ENCODE results near the gene ALKBH5. TPM values are rescaled to one million over a fixed set of nuclear protein-coding genes. Genes with fewer than 3 reads are reported as not detected.
A peak's percentile ranks its signal among the peaks of the same experiment; 100 is the strongest.

ALKBH5 gene
- total RNA-seq, result 48.7 TPM

DNA sequence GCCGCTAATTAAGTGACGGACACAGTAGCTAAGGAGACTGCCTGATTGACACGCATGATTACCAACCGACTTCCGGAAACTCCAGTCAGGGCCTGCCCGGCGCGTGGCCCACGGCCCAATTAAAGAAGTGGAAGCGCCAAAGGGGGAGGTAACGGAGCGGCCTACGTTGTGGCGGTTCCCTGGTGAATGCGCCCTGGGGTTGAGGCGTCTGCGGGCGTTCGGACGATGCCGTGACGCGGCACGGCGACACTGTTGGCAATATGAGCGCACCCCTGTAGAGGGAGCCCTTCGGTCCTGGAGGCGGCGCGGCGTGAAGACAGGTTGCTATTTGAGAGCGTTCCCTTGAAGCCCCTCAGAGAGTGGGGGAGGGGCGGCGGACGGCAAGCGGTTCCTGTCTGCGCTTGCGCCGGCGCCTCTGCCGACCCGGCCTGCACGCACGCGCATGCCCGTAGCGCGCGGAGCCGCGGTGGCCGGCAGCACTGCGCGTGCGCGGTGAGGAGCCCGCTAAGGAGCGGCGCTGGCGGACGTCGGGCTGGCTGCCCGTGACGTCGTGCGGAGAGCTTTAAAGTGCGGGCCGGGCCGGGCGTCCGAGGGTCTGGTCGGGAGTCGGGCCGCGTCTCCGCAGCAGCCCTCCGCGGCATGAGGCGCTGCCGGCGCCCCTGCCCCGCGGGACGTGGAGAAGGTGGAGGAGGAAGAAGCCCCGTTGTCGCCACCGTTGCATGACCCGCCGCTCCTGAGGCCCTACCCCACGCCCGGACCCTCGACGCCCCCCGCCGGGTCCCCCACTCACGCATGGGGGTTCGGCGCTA lies at the start of gene ALKBH5:
Gene ALKBH5, plus strand, starts transcription at position 495 of the 809 bp plus-strand sequence. CDS start 416 bp downstream, outside the sequence.
- DNase-seq, result peak; percentile 100

DNA sequence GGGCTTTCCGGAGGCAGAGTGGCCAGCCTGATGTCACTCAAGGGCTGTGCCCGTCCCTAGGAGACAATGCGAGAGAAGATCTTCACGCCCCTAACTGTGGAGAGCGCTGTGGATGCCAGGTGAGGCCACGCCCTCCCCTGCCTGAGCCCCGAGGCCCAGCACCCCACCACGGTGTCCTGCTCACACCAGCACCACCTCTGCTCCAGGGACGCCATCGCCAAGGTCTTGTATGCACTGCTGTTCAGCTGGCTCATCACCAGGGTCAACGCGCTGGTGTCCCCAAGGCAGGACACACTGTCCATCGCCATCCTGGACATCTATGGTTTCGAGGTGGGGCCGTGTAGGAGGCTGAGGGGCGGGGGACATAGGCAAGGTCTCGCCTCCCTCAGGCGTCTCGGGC lies 47.3 kb upstream of the ALKBH5 start:
- no peak for DNase-seq

DNA sequence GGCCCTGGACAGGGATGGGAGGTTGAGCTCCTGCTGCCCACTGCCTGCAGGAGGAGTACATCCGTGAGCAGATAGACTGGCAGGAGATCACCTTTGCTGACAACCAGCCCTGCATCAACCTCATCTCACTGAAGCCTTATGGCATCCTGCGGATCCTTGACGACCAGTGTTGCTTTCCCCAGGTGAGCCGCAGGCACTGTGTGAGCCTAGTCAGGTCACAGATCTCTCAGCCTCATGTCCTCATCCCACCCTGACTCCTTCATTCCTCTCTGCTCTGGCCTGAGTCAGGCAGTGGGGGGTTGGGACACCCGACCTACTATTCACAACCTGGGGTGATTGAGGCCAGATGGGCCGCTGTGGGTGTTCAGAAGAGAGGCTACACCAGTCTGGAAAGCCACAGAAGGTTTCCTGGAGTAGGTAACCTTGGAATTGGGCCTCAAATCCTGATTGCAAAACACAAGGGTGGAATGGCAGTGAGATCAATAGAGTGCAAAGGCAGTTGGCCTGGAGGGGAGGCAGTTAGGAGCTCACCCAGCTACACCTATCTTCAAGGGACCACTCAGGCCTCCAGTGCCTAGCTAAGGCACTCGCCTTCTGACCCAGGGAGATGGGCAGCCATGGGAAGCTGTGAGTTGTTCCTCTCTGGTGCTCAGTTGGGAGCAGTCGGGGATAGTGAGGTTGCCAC lies 45.4 kb upstream of the ALKBH5 start:
- no peak for DNase-seq

DNA sequence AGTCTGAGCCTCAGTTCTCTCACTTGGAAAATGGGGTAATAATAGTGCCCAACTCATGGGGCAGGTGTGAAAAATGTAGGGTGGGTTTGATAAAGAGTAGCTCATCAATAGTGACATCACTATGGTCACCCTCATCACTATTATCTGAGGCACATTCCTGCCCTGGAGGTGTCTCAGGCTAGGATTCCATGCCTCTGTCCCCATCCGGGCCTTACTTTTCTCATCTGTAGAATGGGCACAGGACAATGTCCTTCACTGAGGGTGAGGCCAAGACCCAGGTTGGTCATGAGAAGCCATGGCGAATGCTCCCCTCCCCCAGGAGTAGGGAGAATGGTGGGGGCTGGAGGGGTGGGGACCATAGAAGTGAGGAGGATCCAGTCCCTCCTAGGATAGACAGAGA lies 44.5 kb upstream of the ALKBH5 start:
- DNase-seq, result no peak

DNA sequence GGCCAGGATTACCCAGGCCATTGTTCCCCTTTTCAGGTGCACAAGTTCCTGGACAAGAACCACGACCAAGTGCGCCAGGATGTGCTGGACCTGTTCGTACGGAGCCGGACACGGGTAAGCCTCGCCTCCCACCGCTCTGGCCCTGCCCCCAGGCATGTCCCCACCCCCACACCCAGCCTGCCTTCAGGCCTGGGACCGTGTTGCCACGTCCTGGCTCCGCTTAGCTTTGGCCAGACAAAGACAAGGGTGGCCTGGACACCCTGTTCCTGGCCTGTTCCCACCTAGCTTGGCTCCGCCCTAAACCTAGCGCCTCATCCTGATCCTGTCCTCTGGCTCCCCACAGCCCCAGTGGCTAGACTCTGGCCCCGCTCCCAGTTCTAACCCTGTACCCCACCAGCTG lies 44.1 kb upstream of the ALKBH5 start:
- DNase-seq, result no peak

DNA sequence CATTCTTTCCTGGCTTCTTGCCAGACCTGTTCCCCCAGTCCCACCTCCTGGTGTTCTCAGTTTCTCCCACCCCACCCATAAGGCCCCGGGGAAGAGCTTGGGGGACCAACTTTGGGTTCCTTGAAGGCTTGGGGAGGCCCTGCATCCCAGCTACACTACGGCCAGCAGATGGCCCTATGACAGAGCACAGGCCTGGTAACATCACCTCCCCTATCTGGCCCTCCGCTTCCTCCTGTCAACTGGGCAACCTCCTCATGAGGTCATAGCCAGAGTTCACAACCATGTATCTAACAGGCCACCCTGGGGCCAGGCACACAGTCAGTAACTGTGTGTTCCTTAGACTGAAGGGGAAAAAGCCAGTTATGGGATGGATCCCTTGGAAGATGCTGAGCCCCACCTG lies 43.7 kb upstream of the ALKBH5 start:
- no peak for DNase-seq

DNA sequence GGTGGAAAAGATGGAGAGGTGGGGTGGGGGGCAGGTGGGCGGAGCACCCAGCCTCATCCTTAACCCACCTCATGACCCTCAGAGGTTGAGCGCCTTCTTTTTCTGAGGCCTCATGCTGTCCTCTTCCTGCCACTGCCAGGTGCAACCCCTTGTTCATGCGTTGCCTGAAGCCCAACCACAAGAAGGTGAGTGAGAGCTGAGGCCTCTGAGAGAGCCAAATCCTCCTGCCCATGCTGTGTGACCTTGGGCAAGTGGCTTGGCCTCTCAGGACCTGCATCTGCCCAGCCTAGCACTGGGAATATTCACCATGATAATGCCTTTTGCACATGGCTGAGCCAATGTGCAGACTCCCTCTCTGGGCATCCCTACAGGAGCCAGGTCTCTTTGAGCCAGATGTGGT lies 43.0 kb upstream of the ALKBH5 start:
- DNase-seq, result no peak

DNA sequence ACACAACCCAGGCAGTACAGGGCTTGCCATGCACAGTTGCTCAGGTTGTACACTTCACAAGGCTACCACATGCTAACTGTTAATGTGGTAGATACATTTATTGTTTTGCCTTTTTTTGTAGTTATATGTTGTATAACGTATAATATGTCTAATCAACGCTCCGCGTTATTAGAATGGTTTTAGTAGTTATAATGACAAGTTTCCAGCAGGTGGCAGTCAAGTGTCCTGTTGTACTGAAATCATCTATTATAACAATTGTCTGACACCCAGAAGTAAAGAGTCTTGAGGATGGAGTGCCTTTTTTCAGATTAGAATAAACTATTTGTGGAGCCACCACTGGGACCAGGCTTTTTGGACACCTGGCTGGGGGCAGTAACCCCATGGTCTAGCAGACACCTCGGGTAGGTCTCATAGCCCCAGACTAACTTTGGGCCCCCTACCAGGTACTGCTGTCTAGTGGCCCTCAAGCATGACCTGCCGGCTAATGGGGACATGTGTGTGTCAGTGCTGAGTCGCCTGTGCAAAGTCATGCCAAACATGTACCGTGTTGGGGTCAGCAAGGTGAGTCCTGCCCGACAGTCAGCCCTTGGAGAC lies 42.3 kb upstream of the ALKBH5 start:
- DNase-seq, result peak; percentile 45

DNA sequence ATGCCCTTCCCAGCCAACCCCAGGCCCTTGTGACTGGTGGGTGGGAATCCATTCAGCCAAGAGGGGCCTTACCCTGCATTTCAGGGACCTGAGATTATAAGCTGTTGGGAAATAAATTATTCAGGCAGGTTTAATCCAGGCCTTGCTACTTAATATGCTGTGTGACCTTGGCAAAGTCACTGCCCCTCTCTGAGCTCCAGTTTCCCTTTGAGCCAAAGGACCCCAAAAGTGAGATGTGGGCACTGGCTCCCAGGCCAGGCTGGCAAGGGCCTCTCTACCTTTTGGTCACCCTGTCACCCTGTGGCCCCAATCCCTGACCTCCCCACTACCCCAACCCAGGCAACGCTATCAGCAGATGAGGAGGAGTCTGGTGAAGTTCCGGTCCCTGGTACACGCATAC lies 41.2 kb upstream of the ALKBH5 start:
- no peak for DNase-seq

DNA sequence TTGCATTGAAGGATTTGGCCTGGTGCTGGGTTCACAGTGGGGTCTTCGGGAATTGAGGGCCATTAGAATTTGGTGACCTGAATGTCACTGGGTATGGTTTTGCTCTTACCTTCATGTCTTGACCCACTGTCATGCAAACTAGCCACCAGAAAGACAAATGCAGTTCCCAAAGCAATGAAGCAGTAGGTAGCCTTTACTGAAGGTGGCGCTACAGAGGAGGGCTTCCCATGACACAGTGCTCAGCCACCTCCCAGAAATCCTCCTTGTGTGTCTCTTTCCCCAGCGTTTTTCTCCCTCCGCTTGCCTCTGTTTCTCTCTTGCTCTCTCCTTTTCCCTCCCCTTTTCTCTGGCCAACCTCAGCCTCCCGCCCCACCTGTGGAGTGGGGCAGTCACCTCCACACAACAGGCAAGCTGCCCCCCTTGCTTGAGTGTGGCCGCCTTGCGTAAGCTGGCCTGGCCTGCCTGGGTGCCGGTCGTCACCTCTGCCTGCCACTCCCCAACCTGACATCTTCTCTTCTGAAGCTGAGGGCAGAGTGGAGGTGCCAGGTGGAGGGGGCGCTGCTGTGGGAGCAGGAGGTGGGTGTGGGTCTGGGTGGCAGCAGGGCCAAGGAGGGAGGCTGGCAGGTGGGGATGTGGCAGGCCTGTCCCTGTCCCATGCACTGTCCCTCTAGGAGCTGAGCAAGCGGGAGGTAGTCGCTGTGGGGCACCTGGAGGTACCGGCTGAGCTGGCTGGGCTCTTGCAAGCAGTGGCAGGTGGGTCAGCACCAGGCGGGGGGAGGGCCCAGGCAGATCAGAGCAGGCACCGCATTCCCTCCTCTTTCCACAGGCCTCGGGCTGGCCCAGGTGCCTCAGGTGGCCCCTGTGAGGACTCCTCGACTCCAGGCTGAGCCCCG lies 40.3 kb upstream of the ALKBH5 start:
- no peak for DNase-seq

DNA sequence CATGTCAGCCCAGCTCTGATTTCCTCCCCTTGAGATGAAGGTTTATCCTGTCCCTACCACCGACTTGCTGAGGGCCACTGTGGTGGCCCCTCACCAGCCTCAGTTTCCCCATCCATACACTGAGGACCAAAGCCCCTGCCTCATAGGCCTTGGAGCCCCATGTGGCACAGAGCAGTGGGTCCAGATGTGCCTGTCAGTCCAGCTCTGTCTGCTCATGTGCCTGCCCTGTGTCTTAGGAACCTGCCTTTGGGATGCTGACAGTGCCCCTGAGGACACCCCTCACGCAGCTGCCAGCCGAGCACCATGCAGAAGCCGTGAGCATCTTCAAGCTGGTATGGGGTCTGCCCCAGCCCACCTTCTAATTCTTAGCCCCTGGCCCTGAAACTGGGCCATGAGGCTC lies 39.4 kb upstream of the ALKBH5 start:
- DNase-seq, result no peak

DNA sequence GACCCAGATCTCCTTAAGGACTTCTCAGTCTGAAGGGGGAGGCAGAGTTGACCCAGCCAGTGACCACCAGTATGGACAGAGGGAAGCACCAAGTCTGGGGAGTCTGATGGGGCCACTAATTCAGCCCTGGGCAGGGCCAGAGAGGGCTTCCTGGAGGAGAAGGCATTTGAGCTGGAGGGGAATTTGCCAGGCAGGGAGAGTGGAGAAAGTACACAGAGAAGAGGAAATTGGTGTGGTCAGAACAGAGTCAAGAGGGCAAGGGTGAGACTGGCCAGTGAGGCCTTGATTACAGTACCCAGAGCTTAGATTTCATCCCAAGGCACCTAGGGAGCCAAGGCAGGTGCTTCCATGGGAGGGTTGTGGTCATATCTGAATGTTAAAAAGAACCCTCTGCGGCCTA lies 38.8 kb upstream of the ALKBH5 start:
- no peak for DNase-seq

DNA sequence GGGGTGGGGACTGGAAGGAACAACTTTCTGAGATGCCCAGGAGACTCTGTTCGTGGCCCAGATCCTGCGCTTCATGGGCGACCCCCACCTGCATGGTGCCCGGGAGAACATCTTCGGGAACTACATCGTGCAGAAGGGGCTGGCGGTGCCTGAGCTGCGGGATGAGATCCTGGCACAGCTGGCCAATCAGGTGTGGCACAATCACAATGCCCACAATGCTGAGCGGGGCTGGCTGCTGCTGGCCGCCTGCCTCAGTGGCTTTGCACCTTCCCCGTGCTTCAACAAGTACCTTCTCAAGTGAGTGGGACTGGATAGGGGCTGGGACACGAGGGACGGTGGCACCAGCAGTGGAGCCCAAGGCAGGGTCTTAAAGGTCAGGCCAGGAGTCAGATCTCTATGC lies 37.8 kb upstream of the ALKBH5 start:
- DNase-seq, result no peak

DNA sequence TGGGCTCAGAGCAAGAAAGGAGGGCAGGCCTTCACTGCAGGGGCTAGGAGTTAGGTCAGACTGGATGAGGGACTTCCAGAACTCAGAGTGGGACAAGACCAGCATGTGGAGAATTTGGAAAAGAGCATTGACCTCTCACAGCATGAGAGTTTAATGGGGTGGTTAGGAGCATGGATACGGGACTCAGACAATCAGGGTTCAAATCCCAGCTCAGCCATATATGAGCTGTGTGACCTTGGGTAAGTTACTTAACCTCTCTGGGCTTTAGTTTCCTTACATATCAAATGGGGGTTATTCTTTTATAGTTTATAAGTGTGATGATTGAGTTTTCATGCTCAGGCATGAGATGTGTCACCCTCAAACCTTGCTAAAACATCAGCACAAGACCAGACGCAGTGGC lies 37.4 kb upstream of the ALKBH5 start:
- DNase-seq, result no peak

DNA sequence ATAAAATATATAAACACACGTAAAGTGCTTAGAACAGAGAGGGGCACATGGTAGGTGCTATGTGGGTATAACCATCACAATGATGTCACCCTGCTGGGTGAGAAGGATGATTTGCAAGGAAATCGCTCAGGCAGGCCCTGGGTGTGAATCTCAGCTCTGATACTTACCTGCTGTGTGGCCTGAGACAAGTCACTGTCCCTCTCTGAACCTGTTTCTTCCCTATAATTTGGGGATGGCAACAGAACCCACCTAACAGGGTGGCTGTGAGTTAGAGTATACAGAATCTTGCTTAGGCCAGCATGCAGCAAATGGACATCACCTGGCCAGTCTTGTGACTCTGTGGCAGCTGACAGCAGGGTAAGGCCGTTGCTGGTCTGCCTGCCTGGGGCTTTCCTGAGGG lies 36.6 kb upstream of the ALKBH5 start:
- no peak for DNase-seq

DNA sequence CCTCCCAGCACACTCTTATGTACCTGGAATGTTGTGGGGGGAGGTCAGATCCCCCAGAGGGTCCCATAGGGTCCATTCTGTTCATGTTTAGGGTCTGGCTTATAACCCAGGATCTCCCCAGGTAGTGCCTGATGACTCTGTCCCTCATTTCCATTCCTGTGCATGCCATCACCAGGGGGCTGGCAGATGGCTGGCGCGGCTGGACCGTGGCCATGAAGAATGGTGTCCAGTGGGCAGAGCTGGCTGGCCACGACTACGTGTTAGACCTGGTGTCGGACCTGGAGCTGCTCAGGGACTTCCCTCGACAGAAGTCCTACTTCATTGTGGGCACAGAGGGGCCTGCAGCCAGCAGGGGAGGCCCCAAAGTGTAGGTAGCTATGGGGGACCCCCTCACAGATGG lies 35.0 kb upstream of the ALKBH5 start:
- DNase-seq, result no peak

DNA sequence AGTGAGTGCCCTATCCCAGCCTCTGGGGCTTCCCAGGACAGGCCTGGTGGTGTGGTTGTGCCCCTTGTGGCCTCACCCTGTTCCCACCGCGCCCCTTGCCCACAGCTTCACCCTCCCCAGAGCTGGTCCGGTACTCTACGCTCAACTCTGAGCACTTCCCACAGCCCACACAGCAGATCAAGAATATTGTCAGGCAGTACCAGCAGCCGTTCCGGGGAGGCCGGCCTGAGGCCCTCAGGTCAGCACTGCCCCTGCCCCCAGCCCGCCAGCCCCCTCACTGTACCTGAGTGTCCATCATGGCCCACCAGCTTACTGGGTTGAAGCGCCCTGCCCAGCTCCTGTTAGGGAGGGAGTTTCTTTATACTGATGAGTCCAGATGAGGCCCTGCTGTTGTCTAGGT lies 32.3 kb upstream of the ALKBH5 start:
- DNase-seq, result no peak

DNA sequence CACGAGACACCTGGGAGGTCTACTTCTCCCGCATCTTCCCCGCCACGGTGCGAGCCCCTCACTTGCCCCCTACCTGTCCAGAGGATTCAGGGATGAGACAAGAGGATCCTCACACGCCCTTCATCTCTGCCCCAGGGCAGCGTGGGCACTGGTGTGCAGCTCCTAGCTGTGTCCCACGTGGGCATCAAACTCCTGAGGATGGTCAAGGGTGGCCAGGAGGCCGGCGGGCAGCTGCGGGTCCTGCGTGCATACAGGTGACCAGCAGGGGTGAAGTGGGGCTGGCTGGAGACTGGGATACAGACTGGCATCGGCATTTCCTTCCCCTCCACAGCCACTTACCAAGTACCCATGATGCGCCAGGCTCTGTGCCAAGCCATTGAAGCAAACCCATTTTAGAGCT lies 28.4 kb upstream of the ALKBH5 start:
- DNase-seq, result no peak

DNA sequence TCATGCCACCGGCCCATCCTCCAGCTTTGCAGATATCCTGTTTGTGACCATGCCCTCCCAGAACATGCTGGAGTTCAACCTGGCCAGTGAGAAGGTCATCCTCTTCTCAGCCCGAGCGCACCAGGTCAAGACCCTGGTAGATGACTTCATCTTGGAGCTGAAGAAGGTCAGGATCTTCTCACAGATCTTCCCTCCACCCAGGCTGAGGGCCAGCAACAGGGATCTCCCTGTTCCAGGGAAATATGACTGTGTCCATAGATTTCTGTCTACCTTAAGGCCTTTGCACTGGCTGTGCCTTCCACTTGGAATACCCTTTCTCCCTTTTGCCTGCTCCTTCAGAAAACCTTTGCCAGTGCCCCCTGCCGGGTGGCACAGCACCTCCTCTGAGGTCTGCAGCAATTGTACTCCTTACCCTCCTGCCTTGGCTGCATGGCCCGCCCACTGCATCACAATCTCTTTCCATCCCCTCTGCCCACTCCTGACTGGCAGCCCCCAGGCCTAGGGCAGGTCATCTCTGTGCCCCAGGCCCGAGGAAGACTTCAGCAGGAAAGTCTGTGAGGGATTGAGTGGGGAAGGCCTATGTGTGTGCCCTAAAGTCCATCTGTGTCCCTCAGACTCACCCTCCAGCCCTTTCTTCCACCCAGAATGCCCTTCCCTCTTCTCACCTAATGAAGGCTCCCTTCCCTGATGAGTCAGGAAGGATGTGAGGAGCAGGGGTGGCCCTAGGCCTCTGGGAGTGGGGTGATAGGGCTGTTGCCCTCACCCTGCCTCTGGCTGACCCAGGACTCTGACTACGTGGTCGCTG lies 27.3 kb upstream of the ALKBH5 start:
- DNase-seq, result no peak

DNA sequence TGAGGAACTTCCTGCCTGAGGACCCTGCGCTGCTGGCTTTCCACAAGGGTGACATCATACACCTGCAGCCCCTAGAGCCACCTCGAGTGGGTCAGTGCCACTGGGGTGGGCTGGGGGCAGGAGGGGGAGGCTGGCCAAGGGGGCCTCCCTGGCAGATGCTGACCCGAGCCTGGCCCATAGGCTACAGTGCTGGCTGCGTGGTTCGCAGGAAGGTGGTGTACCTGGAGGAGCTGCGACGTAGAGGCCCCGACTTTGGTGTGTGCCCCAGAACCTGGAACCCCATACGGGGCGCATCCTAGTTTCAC lies 26.7 kb upstream of the ALKBH5 start:
- no peak for DNase-seq

DNA sequence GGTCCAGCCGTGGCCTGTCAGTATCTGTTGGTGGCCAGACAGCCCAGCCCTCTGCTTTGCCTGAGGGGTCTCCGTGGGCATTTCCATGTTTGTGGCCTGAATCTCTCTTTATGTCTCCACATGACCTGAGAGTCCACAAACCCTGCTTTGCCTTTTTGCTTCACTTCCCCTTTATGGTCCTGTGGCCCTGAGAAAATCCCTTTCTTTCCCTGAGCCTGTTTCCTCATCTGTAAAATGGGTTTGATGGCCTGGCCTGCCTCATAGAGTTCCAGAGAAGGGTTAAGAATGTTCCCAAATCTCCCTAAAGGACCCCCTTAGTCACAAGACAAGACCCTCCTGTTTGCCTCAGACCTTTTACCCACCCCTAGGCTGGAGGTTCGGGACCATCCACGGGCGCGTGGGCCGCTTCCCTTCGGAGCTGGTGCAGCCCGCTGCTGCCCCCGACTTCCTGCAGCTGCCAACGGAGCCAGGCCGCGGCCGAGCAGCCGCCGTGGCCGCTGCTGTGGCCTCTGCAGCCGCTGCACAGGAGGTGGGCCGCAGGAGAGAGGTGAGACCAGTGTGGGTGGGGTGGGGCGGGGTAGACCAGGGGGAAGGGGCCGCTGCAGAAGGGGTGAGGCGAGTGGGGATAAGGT lies 26.2 kb upstream of the ALKBH5 start:
- DNase-seq, result no peak
